ENCODE results near the gene ZNF853.

ZNF853 gene

DNA sequence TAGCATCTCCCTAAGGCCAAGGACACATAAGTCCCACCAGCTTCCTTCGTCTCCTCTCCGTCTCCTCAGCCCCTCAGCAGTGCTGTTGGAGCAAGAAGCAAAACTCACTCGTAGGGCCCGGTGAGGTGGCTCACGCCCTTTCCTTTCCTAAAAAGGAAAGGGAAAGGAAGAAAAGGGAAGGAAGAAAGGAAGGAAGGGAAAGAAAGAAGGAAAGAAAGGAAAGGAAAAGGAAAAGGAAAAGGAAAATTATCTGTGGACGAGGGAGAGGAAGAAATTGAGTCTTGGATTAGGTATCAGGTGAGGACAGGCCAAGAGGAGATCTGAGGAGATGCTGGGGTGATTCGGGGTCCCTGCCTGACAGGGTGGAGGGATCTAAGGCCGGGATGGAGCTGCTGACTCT, 18.6 kb downstream of the ZNF853 start:
- in situ Hi-C loops (cut with HindIII; ENCODE audit: low sequenced_read_pairs), result loop anchor here (5.0 kb wide), 3 partner anchors 42 to 142 kb away; partner anchors contain the start of gene INTS15

DNA sequence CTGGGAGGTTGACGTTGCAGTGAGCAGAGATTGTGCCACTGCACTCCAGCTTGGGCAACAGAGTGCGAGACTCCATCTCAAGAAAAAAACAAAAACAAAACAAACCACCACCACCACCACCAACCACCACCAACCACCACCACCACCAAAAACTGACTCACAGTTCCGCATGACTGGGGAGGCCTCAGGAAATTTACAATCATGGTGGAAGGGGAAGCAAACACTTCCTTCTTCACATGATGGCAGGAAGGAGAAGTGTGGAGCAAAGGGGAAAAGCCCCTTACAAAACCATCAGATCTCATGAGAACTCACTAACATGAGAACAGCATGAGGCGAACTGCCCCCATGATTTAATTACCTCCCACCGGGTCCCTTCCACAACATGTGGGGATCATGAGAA, 19.6 kb downstream of the ZNF853 start:
- in situ Hi-C loops (cut with HindIII; ENCODE audit: low sequenced_read_pairs), result loop anchor here (5.0 kb wide), 3 partner anchors 43 to 143 kb away; partner anchors contain the start of gene INTS15

DNA sequence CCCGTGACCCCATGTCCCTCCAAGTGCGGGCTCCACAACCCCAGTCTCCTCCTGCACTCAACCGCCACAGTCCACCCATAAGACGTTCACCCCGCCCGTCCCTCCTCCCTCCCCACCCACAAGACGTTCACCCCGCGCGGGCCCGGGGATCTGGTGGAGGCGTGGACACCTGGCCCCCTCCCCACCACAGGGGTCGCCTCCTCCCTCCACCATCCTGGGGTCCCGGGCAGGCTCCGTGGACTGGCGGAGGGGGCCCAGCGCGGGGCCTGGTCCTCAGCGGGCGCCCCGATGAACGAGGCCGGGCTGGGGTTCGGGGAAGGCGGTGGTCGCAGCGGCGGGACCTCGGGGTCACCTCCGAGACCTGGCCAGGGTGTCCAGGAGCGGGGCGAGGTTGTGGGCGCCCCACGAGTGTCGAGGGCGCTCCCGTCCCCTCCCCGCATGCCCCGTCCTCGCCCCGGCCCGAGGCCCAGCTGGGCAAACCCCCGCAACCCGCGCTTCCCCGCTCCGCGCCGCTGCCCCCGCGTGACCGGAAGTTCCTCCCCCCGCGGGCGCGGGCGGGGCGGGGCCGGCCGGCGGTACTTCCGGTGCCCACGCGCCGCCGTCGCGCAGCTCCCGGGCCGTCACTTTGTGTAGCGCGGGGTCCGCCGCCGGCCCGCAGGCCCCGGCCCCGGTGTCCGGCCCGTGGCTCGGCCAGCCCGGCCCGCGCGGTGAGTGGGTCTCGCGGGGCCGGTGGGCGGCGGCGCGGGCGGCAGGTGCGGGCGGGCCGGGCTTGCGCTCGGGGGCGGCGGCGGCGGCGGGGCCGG, 21.5 kb downstream of the ZNF853 start, which contains the start of gene ZNF316:
TSS of gene ZNF316 (plus strand) at position 578 of the 803 bp plus-strand sequence. CDS start 5,092 bp downstream, outside the sequence.
- in situ Hi-C loops (cut with HindIII; ENCODE audit: low sequenced_read_pairs), result no loop called here

DNA sequence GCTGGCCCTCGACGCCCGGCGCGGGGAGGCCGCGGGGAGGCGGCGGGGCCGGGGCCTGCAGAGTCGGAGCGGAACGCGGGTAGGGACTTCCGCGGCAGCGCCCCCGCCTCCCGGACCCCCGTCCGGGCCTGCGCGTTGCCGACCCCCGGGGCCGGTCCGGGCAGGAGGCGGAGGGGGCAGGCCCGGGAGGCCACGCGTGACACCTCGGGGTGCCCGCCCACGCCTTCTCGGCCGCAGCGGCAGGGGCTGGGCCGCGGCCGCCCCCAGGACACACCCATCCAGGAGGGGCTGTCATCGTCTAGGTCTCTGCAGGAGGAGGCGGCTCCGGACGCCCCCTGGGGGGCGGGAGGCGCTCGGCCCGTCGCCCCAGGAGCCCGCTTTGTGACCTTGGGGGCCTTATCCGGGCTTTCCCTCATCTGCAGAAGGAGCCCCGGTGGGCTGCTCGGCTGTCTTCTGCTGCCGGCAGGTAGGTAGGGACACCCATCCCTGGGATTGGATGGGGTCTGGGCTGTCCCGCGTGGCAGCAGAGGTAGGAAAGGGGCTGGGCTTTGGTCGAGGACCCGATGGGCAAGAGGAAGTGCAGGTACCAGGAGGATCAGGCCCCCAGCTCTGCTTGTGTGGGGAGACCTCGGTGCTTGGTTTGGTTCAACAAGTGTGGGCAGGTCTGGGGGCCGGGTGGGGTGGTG, 22.3 kb downstream of the ZNF853 start:
- in situ Hi-C loops (cut with HindIII; ENCODE audit: low sequenced_read_pairs), result no loop called here

DNA sequence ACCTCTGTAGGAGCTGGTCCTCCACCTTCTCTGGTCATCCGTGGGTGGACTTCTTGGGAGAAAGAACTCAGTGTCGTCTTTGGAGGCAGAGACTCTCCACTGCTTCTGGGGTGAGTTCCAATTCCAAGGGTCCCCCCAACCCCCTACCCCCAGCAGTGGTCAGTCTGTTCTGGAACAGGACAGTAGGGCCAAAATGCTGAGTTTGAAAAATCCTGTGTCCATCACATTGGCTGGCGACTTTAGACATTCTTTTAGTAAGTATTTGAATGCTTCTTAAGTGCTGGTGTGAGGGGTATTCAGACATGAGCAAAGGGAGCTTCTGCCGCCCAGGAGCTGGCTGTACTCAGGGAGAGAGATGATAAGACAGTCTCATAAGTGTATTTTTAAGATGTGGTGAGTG, 23.6 kb downstream of the ZNF853 start:
- in situ Hi-C loops (cut with HindIII; ENCODE audit: low sequenced_read_pairs), result no loop called here

DNA sequence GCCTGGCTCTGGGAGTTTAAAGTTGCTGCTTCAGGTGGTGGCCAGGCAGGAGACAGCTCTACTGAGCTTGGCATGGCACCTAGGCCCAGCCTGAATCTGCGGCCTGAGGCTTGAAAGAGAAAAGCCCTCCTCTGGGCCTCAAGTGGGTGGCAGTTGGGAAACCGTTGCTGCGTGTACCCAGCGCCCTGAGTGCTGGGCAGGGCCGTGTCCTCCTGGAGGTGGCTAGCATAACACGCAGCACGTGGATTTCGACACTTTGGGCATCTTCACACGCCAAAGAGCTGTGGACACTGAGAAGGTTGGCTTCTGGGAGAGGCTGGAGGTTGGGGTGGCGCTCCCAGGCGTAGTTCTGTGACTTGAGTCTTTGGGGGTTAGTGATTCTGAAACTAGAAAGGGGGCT, 24.2 kb downstream of the ZNF853 start:
- in situ Hi-C loops (cut with HindIII; ENCODE audit: low sequenced_read_pairs), result no loop called here

DNA sequence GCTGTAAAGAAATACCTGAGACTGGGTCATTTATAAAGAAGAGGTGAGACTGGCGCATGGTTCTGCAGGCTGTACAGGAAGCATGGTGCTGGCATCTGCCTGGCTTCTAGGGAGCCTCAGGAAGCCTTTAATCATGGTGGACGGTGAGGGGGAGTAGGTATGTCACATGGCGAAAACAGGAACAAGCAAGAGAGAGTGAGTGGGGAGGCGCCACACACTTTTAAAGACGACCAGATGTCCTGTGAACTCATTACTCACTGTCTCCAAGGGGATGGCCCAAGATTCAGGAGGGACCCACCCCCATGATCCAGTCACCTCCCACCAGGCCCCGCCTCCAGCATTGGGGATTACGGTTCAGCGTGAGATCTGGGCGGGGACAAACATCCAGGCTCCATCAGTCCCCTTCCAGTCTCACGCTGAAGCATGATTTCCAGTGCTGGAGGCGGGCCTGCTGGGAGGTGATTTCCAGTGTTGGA, 24.9 kb downstream of the ZNF853 start:
- in situ Hi-C loops (cut with HindIII; ENCODE audit: low sequenced_read_pairs), result no loop called here

DNA sequence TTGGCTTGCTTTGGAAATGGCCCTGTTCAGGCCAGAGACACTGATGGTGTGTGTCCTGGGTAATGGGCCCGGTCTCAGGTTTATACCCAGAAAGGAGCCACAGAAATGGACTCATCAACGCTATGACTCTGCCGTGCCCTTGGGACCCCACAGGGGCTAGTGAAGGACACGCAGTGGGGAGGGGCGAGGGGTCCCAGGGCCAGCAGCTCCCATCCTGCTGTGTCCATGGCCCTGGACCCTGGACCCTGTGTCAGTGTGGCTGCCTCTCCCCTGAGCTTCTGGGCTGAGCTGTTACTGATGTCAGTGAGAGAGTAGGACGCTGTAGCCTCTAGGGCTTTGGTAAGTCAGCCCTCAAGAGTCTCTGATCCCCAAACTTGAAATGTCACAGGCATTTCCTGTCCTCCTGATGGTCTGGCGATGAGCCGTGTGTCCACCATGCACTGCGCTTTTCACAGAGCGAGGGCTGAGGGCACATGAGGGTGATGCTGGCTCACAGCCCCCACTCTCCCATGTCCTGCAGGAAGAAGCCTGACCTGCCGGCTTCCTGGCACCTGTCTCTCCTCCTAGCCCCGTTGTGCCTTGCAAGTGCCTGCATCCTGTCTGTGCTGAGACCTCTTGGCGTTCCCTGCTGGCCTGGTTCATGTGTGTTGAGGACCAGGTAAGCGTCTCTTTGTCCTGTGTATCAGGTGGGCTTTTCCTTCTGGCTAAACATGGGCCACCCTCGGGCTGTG, 26.1 kb downstream of the ZNF853 start:
- in situ Hi-C loops (cut with HindIII; ENCODE audit: low sequenced_read_pairs), result no loop called here

DNA sequence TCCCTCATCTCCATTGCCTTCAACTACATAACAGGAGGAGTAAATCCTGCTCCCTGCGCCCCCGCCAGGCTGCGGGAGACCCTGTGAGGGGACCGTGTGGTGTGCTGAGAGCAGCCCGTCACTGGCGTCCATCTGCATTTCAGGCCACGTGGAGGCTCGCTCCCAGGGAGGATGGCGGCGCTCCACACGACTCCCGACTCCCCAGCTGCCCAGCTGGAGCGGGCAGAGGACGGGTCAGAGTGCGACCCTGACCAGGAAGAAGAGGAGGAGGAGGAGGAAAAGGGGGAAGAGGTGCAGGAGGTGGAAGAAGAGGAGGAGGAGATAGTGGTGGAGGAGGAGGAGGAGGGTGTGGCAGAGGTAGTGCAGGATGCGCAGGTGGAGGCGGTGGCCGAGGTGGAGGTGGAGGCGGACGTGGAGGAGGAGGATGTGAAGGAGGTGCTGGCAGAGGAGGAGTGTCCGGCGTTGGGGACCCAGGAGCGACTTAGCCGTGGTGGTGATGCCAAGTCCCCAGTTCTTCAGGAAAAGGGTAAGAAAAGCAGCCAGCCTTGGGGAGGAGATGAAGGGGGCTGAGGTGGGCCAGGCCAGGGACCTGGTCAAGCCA, 26.9 kb downstream of the ZNF853 start:
- in situ Hi-C loops (cut with HindIII; ENCODE audit: low sequenced_read_pairs), result no loop called here

DNA sequence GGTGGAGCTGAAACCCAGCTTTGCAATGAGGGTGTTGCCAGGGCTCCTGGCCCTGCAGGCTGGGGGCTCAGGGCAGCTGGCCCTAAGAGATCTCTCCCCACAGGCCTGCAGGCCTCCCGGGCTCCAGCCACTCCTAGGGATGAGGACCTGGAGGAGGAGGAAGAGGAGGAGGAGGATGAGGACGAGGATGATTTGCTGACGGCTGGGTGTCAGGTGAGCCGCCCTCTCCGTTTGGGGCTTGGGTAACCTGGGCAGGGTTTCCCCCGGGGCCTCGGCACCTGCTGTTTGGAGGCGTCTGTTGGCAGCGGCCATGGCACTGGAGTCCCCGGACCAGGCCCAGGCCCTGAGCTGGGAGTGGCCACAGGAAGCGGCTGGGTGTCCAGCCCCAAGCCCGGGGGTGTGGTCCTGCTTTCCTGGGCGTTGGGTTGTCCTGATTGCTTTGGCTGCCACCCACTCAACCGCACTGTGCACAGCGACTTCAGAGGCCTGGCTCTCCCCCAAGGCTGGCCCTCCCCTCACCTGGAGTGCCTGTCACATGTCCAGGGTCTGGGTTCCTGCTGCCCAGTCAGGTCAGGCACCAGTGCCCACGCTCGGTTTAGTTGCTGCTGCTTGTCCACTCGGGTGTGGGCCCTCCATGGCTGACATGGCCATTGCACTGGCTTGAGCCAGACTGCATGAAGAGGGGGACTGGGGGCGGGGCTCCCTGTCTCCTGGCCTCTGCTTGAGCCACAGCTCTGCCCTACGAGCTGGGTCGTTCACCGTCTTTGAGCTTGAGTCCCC, 27.6 kb downstream of the ZNF853 start:
- in situ Hi-C loops (cut with HindIII; ENCODE audit: low sequenced_read_pairs), result no loop called here

DNA sequence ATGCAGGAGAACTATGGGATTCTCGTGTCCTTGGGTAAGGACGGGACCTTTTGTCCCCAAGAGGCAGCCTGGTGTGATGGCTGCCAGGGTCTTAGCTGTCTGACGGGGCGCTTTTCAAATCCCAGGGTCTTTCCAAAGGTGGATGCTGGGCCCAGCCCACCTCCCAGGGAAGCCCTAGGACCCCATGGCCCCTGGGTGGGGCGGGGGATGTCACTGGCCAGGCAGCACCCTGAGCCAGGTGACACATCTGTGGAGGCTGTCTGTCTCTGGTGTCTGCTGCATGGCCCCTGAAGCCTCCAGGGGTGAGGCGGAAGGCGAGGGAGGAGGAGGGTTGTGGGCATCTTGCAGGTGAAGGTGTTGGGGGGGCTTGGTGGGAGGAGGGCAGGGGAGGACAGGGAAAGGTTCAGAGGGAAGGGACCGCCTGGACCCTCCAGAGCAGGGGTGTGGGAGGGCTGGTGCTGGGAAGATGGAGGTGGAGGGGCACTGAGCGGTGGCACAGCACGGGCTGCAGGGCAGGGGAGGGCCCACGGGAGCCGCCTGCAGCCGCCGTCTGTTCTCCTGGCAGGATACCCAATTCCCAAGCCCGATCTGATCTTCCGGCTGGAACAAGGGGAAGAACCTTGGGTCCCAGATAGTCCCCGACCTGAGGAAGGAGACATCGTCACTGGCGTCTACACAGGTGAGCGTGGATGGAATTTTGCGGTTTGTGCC, 28.7 kb downstream of the ZNF853 start:
- in situ Hi-C loops (cut with HindIII; ENCODE audit: low sequenced_read_pairs), result no loop called here

DNA sequence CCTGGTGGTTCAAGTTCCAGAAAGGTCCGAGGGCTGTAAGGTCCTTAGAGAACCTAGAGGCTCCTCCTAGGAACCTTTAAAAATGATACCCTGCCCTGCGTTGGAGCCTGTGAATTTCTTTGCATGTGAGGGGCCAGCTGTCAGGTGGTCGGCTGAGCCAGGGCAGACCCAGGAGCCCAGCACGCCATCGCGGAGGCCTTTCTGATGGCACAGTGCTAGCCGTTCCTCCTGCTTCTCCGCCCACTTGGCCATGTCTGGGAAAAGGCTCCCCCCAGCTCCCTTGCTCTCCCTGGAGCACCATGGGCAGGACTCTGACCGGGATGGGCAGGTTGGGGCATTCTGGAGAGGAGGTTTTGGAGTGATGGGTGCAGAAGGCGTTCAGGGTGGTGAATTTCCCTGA, 29.3 kb downstream of the ZNF853 start:
- in situ Hi-C loops (cut with HindIII; ENCODE audit: low sequenced_read_pairs), result no loop called here

DNA sequence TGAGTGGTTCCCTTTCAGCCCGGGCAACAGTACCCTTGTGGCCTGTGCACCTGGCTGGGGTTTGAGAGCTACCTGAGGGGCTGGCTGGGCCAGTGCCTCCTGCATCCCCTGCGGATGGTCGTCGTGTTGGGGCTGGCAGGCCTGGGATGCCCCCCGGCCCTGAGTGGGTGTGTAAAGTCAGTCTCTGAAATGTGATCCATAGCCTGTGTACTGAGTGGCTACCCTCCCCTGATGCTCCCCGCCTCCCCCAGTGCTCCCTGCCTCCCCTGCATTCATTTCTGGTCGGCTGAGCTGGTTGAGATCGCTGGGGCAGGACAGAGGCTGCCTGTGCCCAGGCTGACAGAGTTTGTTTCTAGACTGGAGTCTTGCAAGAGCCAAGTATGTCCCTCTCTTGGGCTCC, 31.1 kb downstream of the ZNF853 start:
- in situ Hi-C loops (cut with HindIII; ENCODE audit: low sequenced_read_pairs), result no loop called here

DNA sequence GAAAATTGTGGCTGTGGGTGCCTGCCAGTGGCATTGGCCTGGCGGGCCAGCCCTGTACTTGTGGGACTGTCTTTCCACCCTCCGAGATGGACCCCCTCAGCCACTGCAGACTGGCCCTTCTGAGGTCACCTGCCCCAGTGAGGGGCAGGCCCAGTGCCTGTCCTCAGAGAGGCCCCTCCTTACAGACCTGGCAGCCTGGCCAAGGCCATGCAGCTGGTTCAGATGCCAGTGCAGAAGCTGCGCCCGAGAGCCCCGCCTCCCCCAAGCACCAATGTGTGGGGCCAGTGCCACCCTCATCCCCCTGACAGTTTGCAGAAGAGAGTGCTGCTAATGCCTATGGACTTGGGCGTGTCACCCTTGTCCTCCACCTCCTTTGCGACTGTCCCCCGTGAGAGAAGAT, 31.7 kb downstream of the ZNF853 start:
- in situ Hi-C loops (cut with HindIII; ENCODE audit: low sequenced_read_pairs), result no loop called here

DNA sequence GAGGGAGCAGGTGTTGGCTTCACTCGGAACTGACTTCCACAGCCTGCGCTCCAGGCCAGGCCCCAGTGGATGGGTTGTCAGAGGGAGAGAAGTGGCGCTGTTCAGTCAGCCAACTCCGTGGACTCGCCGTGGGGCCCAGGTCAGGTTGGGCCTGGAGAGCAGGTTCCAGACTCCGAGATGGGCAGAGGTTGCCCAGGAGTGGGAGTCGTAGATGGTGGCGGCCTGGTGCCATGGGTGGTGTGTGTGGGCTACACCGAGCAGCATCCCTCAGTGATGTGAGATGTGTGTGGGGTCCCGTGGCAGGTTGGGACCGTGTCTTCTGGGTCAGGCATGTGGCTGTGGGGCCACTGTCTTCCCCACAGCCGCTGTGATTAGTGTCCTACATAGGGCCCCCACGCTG, 32.1 kb downstream of the ZNF853 start:
- in situ Hi-C loops (cut with HindIII; ENCODE audit: low sequenced_read_pairs), result no loop called here

DNA sequence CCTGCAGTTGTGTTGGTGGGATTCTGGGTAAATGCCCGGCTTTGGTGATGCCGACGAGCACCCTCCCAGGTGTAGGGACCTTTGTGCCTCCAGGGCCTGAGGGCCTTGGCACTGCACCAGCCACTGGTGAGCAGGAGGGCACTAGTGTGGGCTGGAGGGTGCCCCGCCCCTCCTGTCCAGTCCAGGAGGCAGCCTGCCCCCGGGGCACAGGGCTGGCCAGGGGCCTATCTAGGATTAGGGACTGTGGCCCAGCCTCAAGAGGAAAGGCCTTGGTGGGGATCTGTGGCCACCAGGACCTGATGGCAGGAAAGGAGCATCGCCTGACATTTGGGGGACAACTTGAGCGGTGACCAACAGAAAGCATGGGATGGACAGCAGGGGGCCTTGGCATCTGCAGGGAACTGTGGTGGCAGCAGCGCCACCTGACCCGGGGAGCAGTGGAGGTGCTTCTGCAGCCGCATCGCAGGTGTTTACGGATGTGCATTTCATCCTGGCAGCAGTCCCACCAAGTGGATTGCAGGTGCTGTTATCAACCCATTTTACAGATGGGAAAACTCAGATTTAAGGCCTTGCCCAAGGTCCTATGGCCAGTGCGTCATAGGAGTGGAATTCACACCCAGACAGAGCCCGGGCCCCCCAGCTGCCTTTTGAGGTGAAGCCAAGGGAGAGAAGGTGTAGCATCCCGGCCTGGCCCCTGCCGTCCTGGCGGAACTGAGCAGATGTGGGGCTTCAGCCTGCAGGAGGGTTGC, 32.8 kb downstream of the ZNF853 start:
- in situ Hi-C loops (cut with HindIII; ENCODE audit: low sequenced_read_pairs), result no loop called here

DNA sequence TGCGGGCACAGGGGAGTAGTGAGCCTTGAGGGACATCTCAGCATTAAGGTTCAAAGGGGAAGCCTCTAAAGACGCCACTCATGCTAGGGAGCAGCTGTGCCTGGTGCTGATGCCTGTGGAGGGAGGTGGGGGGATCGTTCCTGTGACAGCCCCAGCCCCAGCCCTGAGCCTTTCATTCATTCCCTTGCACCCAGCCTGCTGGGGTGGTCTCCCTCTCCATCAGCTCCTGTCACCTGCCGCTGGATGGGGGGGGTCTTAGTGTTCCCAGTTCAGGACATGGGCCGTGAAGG, 33.4 kb downstream of the ZNF853 start:
- in situ Hi-C loops (cut with HindIII; ENCODE audit: low sequenced_read_pairs), result no loop called here

DNA sequence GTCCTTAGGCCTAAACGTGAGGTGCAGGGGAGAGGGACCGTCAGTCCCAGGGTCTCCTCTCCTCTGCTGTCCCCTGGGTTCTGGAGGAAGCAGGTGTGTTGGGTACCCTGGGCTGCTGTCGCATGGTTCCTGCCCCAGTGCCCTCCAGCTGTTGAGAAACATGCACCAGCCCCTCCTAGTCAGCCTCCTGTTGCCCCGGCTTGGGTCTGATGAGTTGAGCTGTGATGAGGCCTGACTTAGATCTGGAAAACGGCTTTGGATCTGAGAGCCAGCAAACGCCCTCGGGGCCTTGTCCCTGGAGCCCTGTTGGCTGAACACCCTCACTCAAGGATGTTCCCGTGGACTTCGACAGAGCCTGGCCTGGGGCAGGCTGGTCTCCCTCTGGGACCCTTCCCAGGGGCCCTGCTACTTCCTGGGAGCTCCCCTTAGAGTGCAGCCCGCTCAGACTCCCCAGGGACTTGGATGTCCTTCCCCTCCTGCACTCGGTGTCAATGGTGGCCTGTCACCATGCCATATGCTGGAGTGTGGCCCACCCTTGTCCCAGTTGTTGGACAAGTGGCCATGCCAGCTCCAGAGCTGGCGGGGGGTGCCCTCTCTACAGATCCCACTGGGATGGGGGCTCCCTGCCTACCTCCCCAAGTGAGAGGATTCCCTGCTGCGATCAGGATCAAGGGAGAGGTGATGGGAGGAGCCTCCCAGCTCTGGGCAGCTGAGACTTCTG, 34.0 kb downstream of the ZNF853 start:
- in situ Hi-C loops (cut with HindIII; ENCODE audit: low sequenced_read_pairs), result no loop called here
